Measurements from ENCODE around the gene CD247. TPM values are rescaled to one million over a fixed set of nuclear protein-coding genes. Genes with fewer than 3 reads are reported as not detected.

The CD247 gene
- total and polyA plus RNA-seq, 9 of the 15 experiments (the other 6 are each of a cell fraction or from before 2014, with no cell fraction given) = 0.08 to 0.42 (median 0.28) TPM; not detected in 5

DNA sequence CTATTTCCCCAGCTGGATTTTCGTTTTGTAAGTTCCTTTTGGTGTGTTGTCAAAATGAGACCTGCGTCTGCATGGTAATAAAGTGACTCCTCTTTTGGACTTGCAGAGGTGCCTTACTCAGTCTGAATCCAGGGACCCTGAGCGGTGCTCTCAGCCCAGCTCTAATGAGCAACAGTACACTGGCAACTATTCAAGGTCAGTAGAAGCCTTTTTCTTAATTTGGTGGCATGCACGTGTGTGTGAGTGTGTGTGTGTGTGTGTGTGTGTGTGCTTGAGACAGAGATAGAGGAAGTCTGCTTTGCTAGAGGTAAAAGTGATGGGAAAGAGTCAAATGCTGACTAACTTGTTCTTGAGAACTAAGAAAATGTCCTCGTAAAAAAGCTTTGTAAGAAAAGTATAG, 105.4 kb downstream of the CD247 start:
- H3K9me1 ChIP-seq (ENCODE audit: control insufficient read depth, insufficient read depth, low read length) = no peaks in the 10 kb centered on the region
- no peak overlapping the region for H3K9ac ChIP-seq (ENCODE audit: insufficient read depth in 1 of 2, low read depth in 2 of 2, low read length in 2 of 2)
- H2AFZ ChIP-seq (ENCODE audit: low read depth, low read length) = no peak overlapping the region
- no peak for TF ChIP-seq SAP30 (IDR thresholded peaks at IDR 0.05; ENCODE audit: borderline replicate concordance, insufficient read depth, low read depth, low read length, poor library complexity, severe bottlenecking)
- TF ChIP-seq KLF10 (CRISPR knock-in tag; IDR thresholded peaks at IDR 0.05) = no peak
- TF ChIP-seq ZNF592 (IDR thresholded peaks at IDR 0.05) = no peak
- no peak for TF ChIP-seq RBFOX2 (IDR thresholded peaks at IDR 0.05; ENCODE audit: low read depth, low read length)
- TF ChIP-seq PPARD (CRISPR knock-in tag; IDR thresholded peaks at IDR 0.05) = no peak
- in situ Hi-C loops (cut with MboI) = no loop called here
- H3K4me3 ChIP-seq = no peak overlapping the region
- peaks cover 19% of the 10 kb centered on the region for H3K36me3 ChIP-seq (ENCODE audit: control insufficient read depth, insufficient read depth, low read length)
- ATAC-seq (no peak; the same call in 2 of the 3 replicates), DNase-seq (ENCODE audit: extremely low read depth in 1 of 4, low spot score in 3 of 4) (no peak), FAIRE-seq (no peak)
- H3K79me2 ChIP-seq (ENCODE audit: control insufficient read depth, insufficient read depth, low read length) = no peaks in the 10 kb centered on the region
- CTCF ChIA-PET (ENCODE audit: low intra/inter-chr PET ratio) = no interaction called here
- 59% methylated on average over 5 of the region's 5 CpGs for WGBS (ENCODE audit: insufficient coverage, low coverage, missing lambda C conversion rate)
- H3K9me3 ChIP-seq (replicated peaks; ENCODE audit: control insufficient read depth, insufficient read depth, low read depth, low read length) = no peaks in the 10 kb centered on the region
- intact Hi-C loops (cut with micrococcal nuclease) = no loop called here
- no peak overlapping the region for H3K27ac ChIP-seq (ENCODE audit: extremely low read depth, low read depth, low read length)
- H3K4me1 ChIP-seq (replicated peaks in 1 of 2; ENCODE audit: control insufficient read depth in 2 of 2, insufficient read depth in 2 of 2, low read length in 2 of 2) = 0 out of 5 replicates have a peak, but pooled peaks cover 0 to 2% of the 10 kb centered on the region in 2 experiments
- no peak overlapping the region for H3K4me2 ChIP-seq (ENCODE audit: insufficient read depth, low read length)
- POLR2A ChIA-PET = interaction anchor here (1.6 kb wide), 1 partner anchor 12 kb away, joined by 7 read pairs; no protein-coding TSS in a partner anchor
- H4K20me1 ChIP-seq (replicated peaks; ENCODE audit: control insufficient read depth, insufficient read depth, low read length) = no peaks in the 10 kb centered on the region
- no peaks in the 10 kb centered on the region for H3K27me3 ChIP-seq (ENCODE audit: control insufficient read depth in 2 of 2, insufficient read depth in 2 of 2, low read length in 2 of 2)
- no TSS peak for BruUV-seq (replicated peaks)
